CD14-positive monocyte (primary cell): Measurements from ENCODE around the gene KCNQ1. TPM values are rescaled to one million over a fixed set of nuclear protein-coding genes. Genes with fewer than 3 reads are reported as not detected.

Experiments used
- DNase-seq, 3 donors: peaks; one replicate each; pipeline ENCODE4 v3.0.0-alpha.2; 2011 to 2022
- H2AFZ ChIP-seq: 2 replicates; pipeline ENCODE4 v1.6.0; 2012; ENCODE audit warnings: mild to moderate bottlenecking, low read depth, low read length, inconsistent platforms; ENCODE audit not compliant: insufficient read depth, poor library complexity, severe bottlenecking
- H3K27ac ChIP-seq, 2 donors: 1 replicate in 1 of 2; 2 replicates in 1 of 2; pipeline ENCODE4 v1.5.1; 2012 to 2013; ENCODE audit warnings: low read length in 2 of 2, control low read depth in 1 of 2, inconsistent platforms in 1 of 2, low read depth in 1 of 2, mild to moderate bottlenecking in 1 of 2
- H3K27me3 ChIP-seq, 2 donors: one replicate each; pipeline versions ENCODE4 v1.6.0 to v1.6.1; 2011 to 2013; ENCODE audit warnings: low read length in 2 of 2; ENCODE audit not compliant: control insufficient read depth in 2 of 2, insufficient read depth in 2 of 2
- H3K36me3 ChIP-seq, 2 donors: replicated peaks in 1 of 2; 1 replicate in 1 of 2; 2 replicates in 1 of 2; pipeline versions ENCODE4 v1.5.1 to v1.6.1; 2012 to 2013; ENCODE audit warnings: low read length in 2 of 2, control low read depth in 1 of 2, inconsistent platforms in 1 of 2, mild to moderate bottlenecking in 1 of 2; ENCODE audit not compliant: insufficient read depth in 2 of 2, control insufficient read depth in 1 of 2
- H3K4me1 ChIP-seq, 2 donors: 1 replicate in 1 of 2; 2 replicates in 1 of 2; pipeline versions ENCODE4 v1.5.1 to v1.6.1; 2012 to 2013; ENCODE audit warnings: low read length in 2 of 2, control low read depth in 1 of 2, inconsistent platforms in 1 of 2, mild to moderate bottlenecking in 1 of 2, moderate library complexity in 1 of 2; ENCODE audit not compliant: insufficient read depth in 2 of 2, control insufficient read depth in 1 of 2
- H3K4me2 ChIP-seq: replicated peaks from 2 replicates; pipeline ENCODE3; 2012; ENCODE audit warnings: low read length, moderate library complexity, mild to moderate bottlenecking; ENCODE audit not compliant: poor library complexity, severe bottlenecking; ENCODE audit errors: extremely low read depth
- H3K4me3 ChIP-seq, 3 experiments: fragments of 200-600 bp in 1 of 3; sonication (generic) in 1 of 3; replicated peaks in 1 of 3; 1 replicate in 2 of 3; 2 replicates in 1 of 3; pipeline ENCODE4 v1.5.1; 2011 to 2013; ENCODE audit warnings: low read length in 3 of 3, mild to moderate bottlenecking in 3 of 3, control low read depth in 2 of 3, low read depth in 2 of 3, inconsistent platforms in 1 of 3, moderate library complexity in 1 of 3
- H3K79me2 ChIP-seq: 2 replicates; pipeline ENCODE4 v1.6.0; 2012; ENCODE audit warnings: mild to moderate bottlenecking, control low read depth, inconsistent platforms, low read length, moderate library complexity; ENCODE audit not compliant: insufficient read depth
- H3K9ac ChIP-seq: 2 replicates; pipeline ENCODE4 v1.6.0; 2017; ENCODE audit warnings: low read length, mild to moderate bottlenecking; ENCODE audit not compliant: insufficient read depth, poor library complexity, severe bottlenecking
- H3K9me3 ChIP-seq, 2 donors: replicated peaks in 1 of 2; 1 replicate in 1 of 2; 2 replicates in 1 of 2; pipeline versions ENCODE4 v1.5.1 to v1.6.1; 2012 to 2013; ENCODE audit warnings: low read length in 2 of 2, control low read depth in 1 of 2; ENCODE audit not compliant: control insufficient read depth in 1 of 2, insufficient read depth in 1 of 2
- H4K20me1 ChIP-seq: 2 replicates; pipeline ENCODE4 v1.6.0; 2012; ENCODE audit warnings: mild to moderate bottlenecking, low read length, control low read depth, moderate library complexity; ENCODE audit not compliant: insufficient read depth
- H3K27ac Mint-ChIP-seq, 7 donors: one replicate each; pipeline ENCODE4 v1.8.0; 2020; ENCODE audit warnings: mild to moderate bottlenecking in 7 of 7, mixed read lengths in 7 of 7, moderate library complexity in 6 of 7, inconsistent platforms in 2 of 7
- H3K27me3 Mint-ChIP-seq, 3 donors: one replicate each; pipeline ENCODE4 v1.8.0; 2021 to 2022; ENCODE audit warnings: low read depth in 3 of 3, mild to moderate bottlenecking in 3 of 3, mixed read lengths in 3 of 3, moderate library complexity in 3 of 3, inconsistent platforms in 1 of 3
- H3K36me3 Mint-ChIP-seq, 2 donors: one replicate each; pipeline ENCODE4 v1.8.0; 2020; ENCODE audit warnings: mixed read lengths in 2 of 2, inconsistent platforms in 1 of 2, mild to moderate bottlenecking in 1 of 2
- H3K4me1 Mint-ChIP-seq: one replicate; pipeline ENCODE4 v1.8.0; 2020; ENCODE audit warnings: mild to moderate bottlenecking, mixed read lengths
- H3K4me3 Mint-ChIP-seq, 2 donors: one replicate each; pipeline ENCODE4 v1.8.0; 2020; ENCODE audit warnings: mild to moderate bottlenecking in 2 of 2, mixed read lengths in 2 of 2, moderate library complexity in 1 of 2
- H3K9me3 Mint-ChIP-seq, 7 donors: one replicate each; pipeline ENCODE4 v1.8.0; 2020 to 2022; ENCODE audit warnings: mixed read lengths in 7 of 7, mild to moderate bottlenecking in 6 of 7, moderate library complexity in 6 of 7, inconsistent platforms in 2 of 7
- CTCF ChIP-seq: fragments of 200-600 bp; IDR thresholded peaks from one replicate; pipeline ENCODE4 v1.8.0; 2022; ENCODE audit warnings: antibody characterized with exemption, mild to moderate bottlenecking
- WGBS: methylation state at CpG from one replicate; pipeline ENCODE4 v1.1.5; 2013; ENCODE audit warnings: missing lambda C conversion rate; ENCODE audit not compliant: insufficient coverage; 5-methylcytosine and 5-hydroxymethylcytosine counted together
- intact Hi-C, 2 donors: fragments of 100-400 bp; cut with micrococcal nuclease; formaldehyde crosslinking; loops; one replicate each; pipeline versions ENCODE4 v1.15.0 to v1.15.1; 2023
- polyA plus RNA-seq, 3 donors: library from polyadenylated mRNA; depleted of rRNA in 1 of 3; unstranded in 2 of 3; stranded (reverse) in 1 of 3; fragments of 300-500 nt in 2 of 3; fragments of >200 nt in 1 of 3; fragmentation: Illumina TruSeq in 2 of 3; gene quantifications; 1 replicate in 2 of 3; 2 replicates in 1 of 3; pipeline ENCODE4 v1.2.3, GENCODE V29; 2012 to 2021

The KCNQ1 gene
- polyA plus RNA-seq, 3 donors = 14.9 to 31.8 (median 21.6) TPM

- no peak overlapping the region for H3K4me3 ChIP-seq
- H3K9me3 Mint-ChIP-seq = peaks cover 3 to 32% (median 19%) of the 10 kb centered on the region in 7 donors
- no peak overlapping the region for H2AFZ ChIP-seq
- H3K27me3 Mint-ChIP-seq = peaks cover 0 to 3% (median 0%) of the 10 kb centered on the region in 3 donors
- no peaks in the 10 kb centered on the region for H3K27me3 ChIP-seq
- H3K4me1 Mint-ChIP-seq = no peaks in the 10 kb centered on the region
- H3K36me3 ChIP-seq = peaks cover 49 to 96% of the 10 kb centered on the region in 2 donors
- no peak overlapping the region for H3K4me3 Mint-ChIP-seq
- 84% methylated on average over 4 of the region's 9 CpGs for WGBS
- DNase-seq = peak in 1 of 3 donors; percentile 0
- no peaks in the 10 kb centered on the region for H3K4me1 ChIP-seq
- peaks cover 51% of the 10 kb centered on the region for H4K20me1 ChIP-seq
- no peaks in the 10 kb centered on the region for H3K79me2 ChIP-seq
- peaks cover 68 to 84% of the 10 kb centered on the region in 2 donors for H3K36me3 Mint-ChIP-seq
- H3K9ac ChIP-seq = no peak overlapping the region
- no peak for TF ChIP-seq CTCF
- no peak overlapping the region for H3K27ac Mint-ChIP-seq
- no peak overlapping the region for H3K27ac ChIP-seq
- no peak overlapping the region for H3K4me2 ChIP-seq
- H3K9me3 ChIP-seq = peaks cover 17 to 26% of the 10 kb centered on the region in 2 donors
- intact Hi-C loops = no loop called here
Measured at GRCh38 chr11:2664376-2664775, 219.6 kb downstream of the KCNQ1 start.

GRCh38 chr11:2664791-2665525, 220.2 kb downstream of the KCNQ1 start:
- Mint-ChIP-seq H3K27me3 (peaks cover 0 to 3% (median 0%) of the 10 kb centered on the region in 3 donors), H3K36me3 (peaks cover 72 to 86% of the 10 kb centered on the region in 2 donors), H3K4me3 (no peak overlapping the region), H3K4me1 (no peaks in the 10 kb centered on the region), H3K27ac (peak overlapping the region in 1 of 7 donors; percentile 53), H3K9me3 (peaks cover 3 to 26% (median 19%) of the 10 kb centered on the region in 7 donors)
- Histone ChIP-seq H3K9me3 (peaks cover 17 to 20% of the 10 kb centered on the region in 2 donors), H3K36me3 (peaks cover 50 to 96% of the 10 kb centered on the region in 2 donors), H4K20me1 (peaks cover 56% of the 10 kb centered on the region), H3K9ac (no peak overlapping the region), H3K4me1 (no peaks in the 10 kb centered on the region), H3K79me2 (no peaks in the 10 kb centered on the region), H3K4me3 (no peak overlapping the region), H2AFZ (no peak overlapping the region), H3K27me3 (no peaks in the 10 kb centered on the region), H3K4me2 (no peak overlapping the region), H3K27ac (no peak overlapping the region)
- DNase-seq = peak in 1 of 3 donors; percentile 1
- TF ChIP-seq CTCF = no peak
- 98% methylated on average over 8 of the region's 14 CpGs for WGBS
- intact Hi-C loops = no loop called here
